Measurements from ENCODE around the gene ENG. TPM values are rescaled to one million over a fixed set of nuclear protein-coding genes. Genes with fewer than 3 reads are reported as not detected.
A peak's percentile ranks its signal among the peaks of the same experiment; 100 is the strongest.

Gene ENG
- polyA plus RNA-seq, 1 of the 3 experiments (the other 2 are of a cell fraction), result 18.8 TPM

DNA sequence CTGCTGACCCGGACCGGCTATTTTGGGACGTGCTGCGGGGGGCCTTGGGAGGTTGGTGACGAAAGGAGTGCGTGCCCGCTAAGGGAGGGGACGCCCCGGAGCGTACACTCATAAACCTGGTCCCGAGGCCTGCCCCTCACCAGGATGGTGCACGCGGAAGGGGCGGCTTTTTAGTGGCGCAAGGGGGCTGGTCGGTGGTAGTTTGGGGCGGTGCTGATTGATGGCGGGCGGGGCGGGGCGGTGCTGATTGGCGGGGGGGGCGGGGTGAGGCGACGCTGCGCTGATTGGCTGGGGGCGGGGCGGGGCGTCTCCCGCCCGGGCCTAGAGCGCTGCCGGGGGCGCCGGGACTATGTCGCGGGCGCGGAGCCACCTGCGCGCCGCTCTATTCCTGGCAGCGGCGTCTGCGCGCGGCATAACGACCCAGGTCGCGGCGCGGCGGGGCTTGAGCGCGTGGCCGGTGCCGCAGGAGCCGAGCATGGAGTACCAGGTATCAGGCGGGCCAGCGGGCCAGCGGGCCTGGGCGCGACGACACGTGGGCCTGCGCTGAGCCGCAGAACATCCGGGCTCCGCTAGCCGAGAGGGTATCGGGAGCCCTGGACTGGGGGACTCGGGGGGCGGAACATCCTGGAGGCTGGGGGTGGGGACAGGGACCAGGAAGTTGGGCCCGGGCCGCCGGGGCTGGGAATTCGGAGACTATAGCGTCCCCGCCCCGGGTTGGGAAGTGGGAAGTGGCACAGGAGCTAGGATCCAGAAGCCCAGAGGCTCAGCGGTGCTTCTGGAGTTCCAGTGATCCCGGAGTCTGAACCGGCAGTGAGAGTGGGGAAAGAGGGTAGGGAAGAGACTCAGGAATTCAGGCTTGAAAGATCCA is 51.6 kb downstream of the ENG start, which contains the start of gene FPGS:
Gene FPGS, plus strand, starts transcription at position 307 of the 868 bp plus-strand sequence. Its CDS starts 43 bp downstream, at position 350.
- Histone ChIP-seq H2AFZ (ENCODE audit: low read depth) (peak within 1 kb of the TSS; percentile 94), H3K27ac (ENCODE audit: low read depth in 2 of 2, low read length in 1 of 2) (peak within 1 kb of the TSS; percentile 86 to 92), H3K4me3 (ENCODE audit: low read depth in 2 of 2, low read length in 1 of 2) (peak within 1 kb of the TSS; percentile 76 to 87), H3K27me3 (ENCODE audit: insufficient read depth) (no peaks in the 10 kb centered on the region), H3K9me3 (no peaks in the 10 kb centered on the region), H3K9ac (peak within 1 kb of the TSS; percentile 99), H4K20me1 (ENCODE audit: insufficient read depth) (no peaks in the 10 kb centered on the region), H3K4me1 (ENCODE audit: control insufficient read depth in 1 of 2, insufficient read depth in 2 of 2, low read depth in 1 of 2, low read length in 1 of 2) (peaks cover 13 to 16% of the 10 kb centered on the region in 2 experiments; a peak in 3 of 4 replicates), H3K4me2 (peak within 1 kb of the TSS; percentile 91), H3F3A (replicated peaks; ENCODE audit: insufficient read depth) (peaks cover 16% of the 10 kb centered on the region), H3K9me2 (no peaks in the 10 kb centered on the region), H3K36me3 (replicated peaks in 1 of 2; ENCODE audit: control insufficient read depth in 1 of 2, insufficient read depth in 2 of 2, low read length in 1 of 2) (peaks cover 10 to 27% of the 10 kb centered on the region in 2 experiments), H3K79me2 (ENCODE audit: insufficient read depth) (peaks cover 35% of the 10 kb centered on the region)
- TF ChIP-seq TAF1 (IDR thresholded peaks at IDR 0.05; ENCODE audit: borderline replicate concordance, low read depth, low read length), result peak; percentile 32; the same call in 1 of the 2 replicates
- TF ChIP-seq, protein P1, sequence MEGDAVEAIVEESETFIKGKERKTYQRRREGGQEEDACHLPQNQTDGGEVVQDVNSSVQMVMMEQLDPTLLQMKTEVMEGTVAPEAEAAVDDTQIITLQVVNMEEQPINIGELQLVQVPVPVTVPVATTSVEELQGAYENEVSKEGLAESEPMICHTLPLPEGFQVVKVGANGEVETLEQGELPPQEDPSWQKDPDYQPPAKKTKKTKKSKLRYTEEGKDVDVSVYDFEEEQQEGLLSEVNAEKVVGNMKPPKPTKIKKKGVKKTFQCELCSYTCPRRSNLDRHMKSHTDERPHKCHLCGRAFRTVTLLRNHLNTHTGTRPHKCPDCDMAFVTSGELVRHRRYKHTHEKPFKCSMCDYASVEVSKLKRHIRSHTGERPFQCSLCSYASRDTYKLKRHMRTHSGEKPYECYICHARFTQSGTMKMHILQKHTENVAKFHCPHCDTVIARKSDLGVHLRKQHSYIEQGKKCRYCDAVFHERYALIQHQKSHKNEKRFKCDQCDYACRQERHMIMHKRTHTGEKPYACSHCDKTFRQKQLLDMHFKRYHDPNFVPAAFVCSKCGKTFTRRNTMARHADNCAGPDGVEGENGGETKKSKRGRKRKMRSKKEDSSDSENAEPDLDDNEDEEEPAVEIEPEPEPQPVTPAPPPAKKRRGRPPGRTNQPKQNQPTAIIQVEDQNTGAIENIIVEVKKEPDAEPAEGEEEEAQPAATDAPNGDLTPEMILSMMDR (IDR thresholded peaks at IDR 0.05), result 0 out of 2 replicates have a peak, but pooled peaks have one; percentile 1
- TF ChIP-seq, protein P2, sequence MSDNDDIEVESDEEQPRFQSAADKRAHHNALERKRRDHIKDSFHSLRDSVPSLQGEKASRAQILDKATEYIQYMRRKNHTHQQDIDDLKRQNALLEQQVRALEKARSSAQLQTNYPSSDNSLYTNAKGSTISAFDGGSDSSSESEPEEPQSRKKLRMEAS (IDR thresholded peaks at IDR 0.05; ENCODE audit: low read depth), result peak; percentile 92
- peak; percentile 96 for TF ChIP-seq MXI1 (IDR thresholded peaks at IDR 0.05; ENCODE audit: low read depth, low read length)
- TF ChIP-seq POLR2AphosphoS5 (IDR thresholded peaks at IDR 0.05; ENCODE audit: low read depth, low read length), result peak; percentile 47
- TF ChIP-seq TCF12 (IDR thresholded peaks at IDR 0.05), result no peak
- TF ChIP-seq, protein P3, sequence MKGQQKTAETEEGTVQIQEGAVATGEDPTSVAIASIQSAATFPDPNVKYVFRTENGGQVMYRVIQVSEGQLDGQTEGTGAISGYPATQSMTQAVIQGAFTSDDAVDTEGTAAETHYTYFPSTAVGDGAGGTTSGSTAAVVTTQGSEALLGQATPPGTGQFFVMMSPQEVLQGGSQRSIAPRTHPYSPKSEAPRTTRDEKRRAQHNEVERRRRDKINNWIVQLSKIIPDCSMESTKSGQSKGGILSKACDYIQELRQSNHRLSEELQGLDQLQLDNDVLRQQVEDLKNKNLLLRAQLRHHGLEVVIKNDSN (IDR thresholded peaks at IDR 0.05; ENCODE audit: borderline replicate concordance, low read depth), result peak; percentile 76
- no peak for TF ChIP-seq JUND (IDR thresholded peaks at IDR 0.05)
- no peak; the same call in 1 of the 2 replicates for TF ChIP-seq SMC3 (IDR thresholded peaks at IDR 0.05; ENCODE audit: low read depth, low read length)
- TF ChIP-seq, protein P4, sequence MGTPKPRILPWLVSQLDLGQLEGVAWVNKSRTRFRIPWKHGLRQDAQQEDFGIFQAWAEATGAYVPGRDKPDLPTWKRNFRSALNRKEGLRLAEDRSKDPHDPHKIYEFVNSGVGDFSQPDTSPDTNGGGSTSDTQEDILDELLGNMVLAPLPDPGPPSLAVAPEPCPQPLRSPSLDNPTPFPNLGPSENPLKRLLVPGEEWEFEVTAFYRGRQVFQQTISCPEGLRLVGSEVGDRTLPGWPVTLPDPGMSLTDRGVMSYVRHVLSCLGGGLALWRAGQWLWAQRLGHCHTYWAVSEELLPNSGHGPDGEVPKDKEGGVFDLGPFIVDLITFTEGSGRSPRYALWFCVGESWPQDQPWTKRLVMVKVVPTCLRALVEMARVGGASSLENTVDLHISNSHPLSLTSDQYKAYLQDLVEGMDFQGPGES (IDR thresholded peaks at IDR 0.05; ENCODE audit: low read depth, low read length), result no peak
- TF ChIP-seq NRF1 (IDR thresholded peaks at IDR 0.05; ENCODE audit: low read depth, low read length), result peak; percentile 12; the same call in 1 of the 2 replicates
- TF ChIP-seq, protein P5, sequence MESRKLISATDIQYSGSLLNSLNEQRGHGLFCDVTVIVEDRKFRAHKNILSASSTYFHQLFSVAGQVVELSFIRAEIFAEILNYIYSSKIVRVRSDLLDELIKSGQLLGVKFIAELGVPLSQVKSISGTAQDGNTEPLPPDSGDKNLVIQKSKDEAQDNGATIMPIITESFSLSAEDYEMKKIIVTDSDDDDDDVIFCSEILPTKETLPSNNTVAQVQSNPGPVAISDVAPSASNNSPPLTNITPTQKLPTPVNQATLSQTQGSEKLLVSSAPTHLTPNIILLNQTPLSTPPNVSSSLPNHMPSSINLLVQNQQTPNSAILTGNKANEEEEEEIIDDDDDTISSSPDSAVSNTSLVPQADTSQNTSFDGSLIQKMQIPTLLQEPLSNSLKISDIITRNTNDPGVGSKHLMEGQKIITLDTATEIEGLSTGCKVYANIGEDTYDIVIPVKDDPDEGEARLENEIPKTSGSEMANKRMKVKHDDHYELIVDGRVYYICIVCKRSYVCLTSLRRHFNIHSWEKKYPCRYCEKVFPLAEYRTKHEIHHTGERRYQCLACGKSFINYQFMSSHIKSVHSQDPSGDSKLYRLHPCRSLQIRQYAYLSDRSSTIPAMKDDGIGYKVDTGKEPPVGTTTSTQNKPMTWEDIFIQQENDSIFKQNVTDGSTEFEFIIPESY (IDR thresholded peaks at IDR 0.05; ENCODE audit: borderline replicate concordance, low read depth), result no peak
- peak; percentile 85 for TF ChIP-seq ELF1 (IDR thresholded peaks at IDR 0.05)
- peak; percentile 74 for TF ChIP-seq GABPA (IDR thresholded peaks at IDR 0.05; ENCODE audit: low read depth)
- TF ChIP-seq SIN3A (IDR thresholded peaks at IDR 0.05; ENCODE audit: borderline replicate concordance, low read depth, low read length), result peak; percentile 71; the same call in 1 of the 2 replicates
- TF ChIP-seq EP300 (IDR thresholded peaks at IDR 0.05; ENCODE audit: borderline replicate concordance in 1 of 2, low read depth in 1 of 2, low read length in 1 of 2), result no peak
- TF ChIP-seq, protein P6, sequence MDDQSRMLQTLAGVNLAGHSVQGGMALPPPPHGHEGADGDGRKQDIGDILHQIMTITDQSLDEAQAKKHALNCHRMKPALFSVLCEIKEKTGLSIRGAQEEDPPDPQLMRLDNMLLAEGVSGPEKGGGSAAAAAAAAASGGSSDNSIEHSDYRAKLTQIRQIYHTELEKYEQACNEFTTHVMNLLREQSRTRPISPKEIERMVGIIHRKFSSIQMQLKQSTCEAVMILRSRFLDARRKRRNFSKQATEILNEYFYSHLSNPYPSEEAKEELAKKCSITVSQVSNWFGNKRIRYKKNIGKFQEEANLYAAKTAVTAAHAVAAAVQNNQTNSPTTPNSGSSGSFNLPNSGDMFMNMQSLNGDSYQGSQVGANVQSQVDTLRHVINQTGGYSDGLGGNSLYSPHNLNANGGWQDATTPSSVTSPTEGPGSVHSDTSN (IDR thresholded peaks at IDR 0.05), result peak; percentile 34; the same call in 1 of the 2 replicates
- POLR2A ChIA-PET, result interaction anchor here (0.6 to 2.0 kb wide), 5 partner anchors 11 to 233 kb away, joined by 3 to 10 read pairs (median 4); partner anchors contain the start of gene CDK9
- peak; percentile 98 for DNase-seq
- CTCF ChIA-PET, result interaction anchor here (0.7 to 2.0 kb wide), 9 partner anchors 10 to 119 kb away, joined by 3 to 12 read pairs (median 4); no protein-coding TSS in a partner anchor
- under 1% methylated on average over 52 of the region's 83 CpGs for WGBS (ENCODE audit: low lambda C conversion rate)

All from SK-N-SH (cell line).